ENCODE measurements around the gene PRODH2. TPM values are rescaled to one million over a fixed set of nuclear protein-coding genes. Genes with fewer than 3 reads are reported as not detected.

PRODH2 gene
- polyA plus RNA-seq, 1 experiment: not detected

- peaks cover 20% of the 10 kb centered on the region for H3K27me3 ChIP-seq (ENCODE audit: control insufficient read depth, insufficient read depth, low read length)
- no peak for DNase-seq (ENCODE audit: low read depth)
- H3K4me3 ChIP-seq (ENCODE audit: low read depth, low read length): no peak overlapping the region
- CTCF ChIA-PET: no interaction called here
- no peaks in the 10 kb centered on the region for H3K36me3 ChIP-seq (ENCODE audit: control insufficient read depth, insufficient read depth, low read length)
- no peak for TF ChIP-seq CTCF (IDR thresholded peaks at IDR 0.05; ENCODE audit: insufficient read depth, low read depth, low read length)
- POLR2A ChIA-PET: no interaction called here
Measured at GRCh38 chr19:35851213-35852028, 38.8 kb upstream of the PRODH2 start.

- CTCF ChIA-PET: no interaction called here
- Histone ChIP-seq H3K36me3 (ENCODE audit: control insufficient read depth, insufficient read depth, low read length) (no peaks in the 10 kb centered on the region), H3K27me3 (ENCODE audit: control insufficient read depth, insufficient read depth, low read length) (peaks cover 27% of the 10 kb centered on the region), H3K4me3 (ENCODE audit: low read depth, low read length) (no peak overlapping the region)
- no peak for TF ChIP-seq CTCF (IDR thresholded peaks at IDR 0.05; ENCODE audit: insufficient read depth, low read depth, low read length)
- POLR2A ChIA-PET: no interaction called here
- DNase-seq (ENCODE audit: low read depth): no peak
Measured at GRCh38 chr19:35848919-35849505, 36.4 kb upstream of the PRODH2 start.

DNA sequence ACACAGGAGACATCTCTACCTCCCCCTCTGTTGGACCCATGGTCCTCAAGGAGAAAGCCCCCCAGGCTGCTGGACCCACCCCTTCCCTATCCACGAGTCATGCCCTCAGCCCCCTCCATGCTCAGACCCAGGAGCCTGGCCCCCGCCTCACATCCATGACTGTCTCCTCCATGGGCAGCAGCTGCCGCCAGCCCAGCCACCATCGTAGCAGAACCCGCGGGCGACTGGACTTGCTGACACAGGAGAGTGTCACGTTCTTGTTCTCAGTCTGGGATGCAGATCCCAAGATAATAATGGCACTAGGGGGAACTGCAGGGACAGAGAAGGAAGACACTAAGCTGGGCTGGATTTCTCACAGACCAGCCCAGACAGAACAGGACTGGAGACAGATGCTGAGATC, 35.8 kb upstream of the PRODH2 start:
- H3K4me3 ChIP-seq (ENCODE audit: low read depth, low read length): no peak overlapping the region
- TF ChIP-seq CTCF (IDR thresholded peaks at IDR 0.05; ENCODE audit: insufficient read depth, low read depth, low read length): no peak
- CTCF ChIA-PET: no interaction called here
- H3K36me3 ChIP-seq (ENCODE audit: control insufficient read depth, insufficient read depth, low read length): no peaks in the 10 kb centered on the region
- H3K27me3 ChIP-seq (ENCODE audit: control insufficient read depth, insufficient read depth, low read length): peaks cover 27% of the 10 kb centered on the region
- POLR2A ChIA-PET: no interaction called here
- no peak for DNase-seq (ENCODE audit: low read depth)

GRCh38 chr19:35847911-35848310, 35.3 kb upstream of the PRODH2 start:
- no peak for TF ChIP-seq CTCF (IDR thresholded peaks at IDR 0.05; ENCODE audit: insufficient read depth, low read depth, low read length)
- H3K36me3 ChIP-seq (ENCODE audit: control insufficient read depth, insufficient read depth, low read length): no peaks in the 10 kb centered on the region
- no peak overlapping the region for H3K4me3 ChIP-seq (ENCODE audit: low read depth, low read length)
- CTCF ChIA-PET: interaction anchor here (1.2 kb wide), 1 partner anchor 9 kb away, joined by 3 read pairs; no protein-coding TSS in a partner anchor
- H3K27me3 ChIP-seq (ENCODE audit: control insufficient read depth, insufficient read depth, low read length): peaks cover 23% of the 10 kb centered on the region
- DNase-seq (ENCODE audit: low read depth): no peak
- POLR2A ChIA-PET: no interaction called here

DNA sequence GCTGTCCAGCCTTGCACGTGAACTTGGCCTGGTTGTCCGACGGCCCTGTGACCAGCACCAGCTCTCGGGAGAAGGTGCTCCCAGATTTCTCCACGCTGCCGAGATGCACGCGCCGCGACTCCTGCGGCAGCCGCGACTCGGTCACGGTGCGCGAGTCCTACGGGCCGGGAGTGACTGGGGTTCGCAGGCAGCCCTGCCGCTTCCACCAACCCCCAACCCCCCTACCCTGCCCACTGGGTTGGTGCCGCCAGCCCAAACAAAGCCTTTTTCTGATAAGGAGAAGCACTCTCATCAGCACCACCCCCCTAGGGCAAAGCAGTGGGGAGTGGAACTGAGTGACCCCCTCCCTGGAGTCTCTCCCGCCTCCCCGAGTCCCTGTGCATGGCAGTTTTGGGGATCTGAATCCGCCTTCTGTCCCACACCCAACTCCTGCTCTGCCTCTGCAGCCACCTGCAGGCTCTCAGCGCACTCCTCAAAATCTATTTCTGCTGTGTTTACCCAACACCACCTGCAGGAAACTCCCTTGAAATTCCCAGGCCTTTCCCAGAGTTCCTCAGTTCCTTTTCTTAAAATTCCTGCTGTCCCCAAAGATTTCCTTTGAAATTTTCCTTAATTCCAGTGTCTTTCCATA, 33.5 kb upstream of the PRODH2 start:
- ChIA-PET POLR2A (no interaction called here), CTCF (no interaction called here)
- Histone ChIP-seq H3K36me3 (ENCODE audit: control insufficient read depth, insufficient read depth, low read length) (no peaks in the 10 kb centered on the region), H3K4me3 (ENCODE audit: low read depth, low read length) (no peak overlapping the region), H3K27me3 (ENCODE audit: control insufficient read depth, insufficient read depth, low read length) (peaks cover 19% of the 10 kb centered on the region)
- DNase-seq (ENCODE audit: low read depth): no peak
- TF ChIP-seq CTCF (IDR thresholded peaks at IDR 0.05; ENCODE audit: insufficient read depth, low read depth, low read length): no peak
